ENCODE data around the gene LRG1.

DNA sequence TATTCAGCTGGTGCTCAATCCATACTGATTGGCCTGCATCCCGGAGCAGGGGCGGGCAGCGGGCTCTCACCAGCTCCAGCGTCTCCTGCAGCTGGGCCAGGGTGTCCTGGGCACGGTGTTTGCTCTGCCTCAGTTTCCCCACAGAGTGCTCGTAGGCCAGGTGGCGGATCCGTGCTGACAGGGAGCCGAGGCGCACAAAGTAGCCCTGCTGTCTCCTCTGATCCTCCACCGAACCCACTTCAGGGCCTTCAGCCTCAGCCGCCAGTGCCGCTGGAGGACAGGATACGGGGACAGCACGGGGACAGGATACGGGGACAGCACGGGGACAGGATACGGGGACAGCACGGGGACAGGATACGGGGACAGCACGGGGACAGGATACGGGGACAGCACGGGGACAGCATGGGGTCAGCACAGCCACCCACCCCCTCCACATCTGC is 14.3 kb downstream of the LRG1 start:
- TF ChIP-seq, protein P1, sequence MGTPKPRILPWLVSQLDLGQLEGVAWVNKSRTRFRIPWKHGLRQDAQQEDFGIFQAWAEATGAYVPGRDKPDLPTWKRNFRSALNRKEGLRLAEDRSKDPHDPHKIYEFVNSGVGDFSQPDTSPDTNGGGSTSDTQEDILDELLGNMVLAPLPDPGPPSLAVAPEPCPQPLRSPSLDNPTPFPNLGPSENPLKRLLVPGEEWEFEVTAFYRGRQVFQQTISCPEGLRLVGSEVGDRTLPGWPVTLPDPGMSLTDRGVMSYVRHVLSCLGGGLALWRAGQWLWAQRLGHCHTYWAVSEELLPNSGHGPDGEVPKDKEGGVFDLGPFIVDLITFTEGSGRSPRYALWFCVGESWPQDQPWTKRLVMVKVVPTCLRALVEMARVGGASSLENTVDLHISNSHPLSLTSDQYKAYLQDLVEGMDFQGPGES (IDR thresholded peaks at IDR 0.05; ENCODE audit: low read depth, low read length): no peak
- TF ChIP-seq RAD21 (IDR thresholded peaks at IDR 0.05; ENCODE audit: low read length) (no peak), GATA2 (CRISPR knock-in tag; IDR thresholded peaks at IDR 0.05) (no peak), RFX5 (IDR thresholded peaks at IDR 0.05; ENCODE audit: low read length) (no peak), FOXM1 (IDR thresholded peaks at IDR 0.05; ENCODE audit: low read depth) (no peak), YY1 (IDR thresholded peaks at IDR 0.05; ENCODE audit: low read depth) (no peak), POLR2AphosphoS5 (IDR thresholded peaks at IDR 0.05; ENCODE audit: low read depth, low read length) (no peak)
- TF ChIP-seq, protein P2, sequence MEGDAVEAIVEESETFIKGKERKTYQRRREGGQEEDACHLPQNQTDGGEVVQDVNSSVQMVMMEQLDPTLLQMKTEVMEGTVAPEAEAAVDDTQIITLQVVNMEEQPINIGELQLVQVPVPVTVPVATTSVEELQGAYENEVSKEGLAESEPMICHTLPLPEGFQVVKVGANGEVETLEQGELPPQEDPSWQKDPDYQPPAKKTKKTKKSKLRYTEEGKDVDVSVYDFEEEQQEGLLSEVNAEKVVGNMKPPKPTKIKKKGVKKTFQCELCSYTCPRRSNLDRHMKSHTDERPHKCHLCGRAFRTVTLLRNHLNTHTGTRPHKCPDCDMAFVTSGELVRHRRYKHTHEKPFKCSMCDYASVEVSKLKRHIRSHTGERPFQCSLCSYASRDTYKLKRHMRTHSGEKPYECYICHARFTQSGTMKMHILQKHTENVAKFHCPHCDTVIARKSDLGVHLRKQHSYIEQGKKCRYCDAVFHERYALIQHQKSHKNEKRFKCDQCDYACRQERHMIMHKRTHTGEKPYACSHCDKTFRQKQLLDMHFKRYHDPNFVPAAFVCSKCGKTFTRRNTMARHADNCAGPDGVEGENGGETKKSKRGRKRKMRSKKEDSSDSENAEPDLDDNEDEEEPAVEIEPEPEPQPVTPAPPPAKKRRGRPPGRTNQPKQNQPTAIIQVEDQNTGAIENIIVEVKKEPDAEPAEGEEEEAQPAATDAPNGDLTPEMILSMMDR (IDR thresholded peaks at IDR 0.05): no peak
- TF ChIP-seq, protein P3, sequence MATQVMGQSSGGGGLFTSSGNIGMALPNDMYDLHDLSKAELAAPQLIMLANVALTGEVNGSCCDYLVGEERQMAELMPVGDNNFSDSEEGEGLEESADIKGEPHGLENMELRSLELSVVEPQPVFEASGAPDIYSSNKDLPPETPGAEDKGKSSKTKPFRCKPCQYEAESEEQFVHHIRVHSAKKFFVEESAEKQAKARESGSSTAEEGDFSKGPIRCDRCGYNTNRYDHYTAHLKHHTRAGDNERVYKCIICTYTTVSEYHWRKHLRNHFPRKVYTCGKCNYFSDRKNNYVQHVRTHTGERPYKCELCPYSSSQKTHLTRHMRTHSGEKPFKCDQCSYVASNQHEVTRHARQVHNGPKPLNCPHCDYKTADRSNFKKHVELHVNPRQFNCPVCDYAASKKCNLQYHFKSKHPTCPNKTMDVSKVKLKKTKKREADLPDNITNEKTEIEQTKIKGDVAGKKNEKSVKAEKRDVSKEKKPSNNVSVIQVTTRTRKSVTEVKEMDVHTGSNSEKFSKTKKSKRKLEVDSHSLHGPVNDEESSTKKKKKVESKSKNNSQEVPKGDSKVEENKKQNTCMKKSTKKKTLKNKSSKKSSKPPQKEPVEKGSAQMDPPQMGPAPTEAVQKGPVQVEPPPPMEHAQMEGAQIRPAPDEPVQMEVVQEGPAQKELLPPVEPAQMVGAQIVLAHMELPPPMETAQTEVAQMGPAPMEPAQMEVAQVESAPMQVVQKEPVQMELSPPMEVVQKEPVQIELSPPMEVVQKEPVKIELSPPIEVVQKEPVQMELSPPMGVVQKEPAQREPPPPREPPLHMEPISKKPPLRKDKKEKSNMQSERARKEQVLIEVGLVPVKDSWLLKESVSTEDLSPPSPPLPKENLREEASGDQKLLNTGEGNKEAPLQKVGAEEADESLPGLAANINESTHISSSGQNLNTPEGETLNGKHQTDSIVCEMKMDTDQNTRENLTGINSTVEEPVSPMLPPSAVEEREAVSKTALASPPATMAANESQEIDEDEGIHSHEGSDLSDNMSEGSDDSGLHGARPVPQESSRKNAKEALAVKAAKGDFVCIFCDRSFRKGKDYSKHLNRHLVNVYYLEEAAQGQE (IDR thresholded peaks at IDR 0.05; ENCODE audit: low read depth, low read length): no peak

Measured in SK-N-SH (cell line).